ENCODE data around the gene FRA10AC1.

The FRA10AC1 gene

GRCh38 chr10:93702210-93703001 is at the start of gene FRA10AC1:
Gene FRA10AC1, minus strand, starts transcription at chr10:93702592. Its CDS starts 2,486 bp downstream, at chr10:93700106.
- DNase-seq (ENCODE audit: low read depth): peak; percentile 88

DNA sequence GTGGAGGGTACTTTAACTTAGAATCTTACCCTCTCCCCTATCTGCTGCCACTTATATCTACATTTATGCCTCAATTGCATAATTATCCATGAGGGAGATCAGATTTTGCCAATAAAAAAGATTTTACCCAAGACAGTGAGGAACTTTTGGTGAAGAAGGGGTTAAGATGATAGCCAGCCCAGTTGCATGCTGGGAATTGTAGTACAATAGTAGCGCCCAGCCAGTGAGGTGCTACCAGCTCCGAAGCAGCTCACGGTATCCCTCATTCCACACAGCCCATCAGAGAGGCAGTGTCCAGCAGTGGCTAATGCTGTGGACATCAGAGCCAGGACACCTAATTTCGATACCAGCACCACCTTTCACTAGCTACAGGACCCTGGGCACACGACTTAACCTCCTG is 49.4 kb upstream of the FRA10AC1 start:
- DNase-seq (ENCODE audit: low read depth): no peak

DNA sequence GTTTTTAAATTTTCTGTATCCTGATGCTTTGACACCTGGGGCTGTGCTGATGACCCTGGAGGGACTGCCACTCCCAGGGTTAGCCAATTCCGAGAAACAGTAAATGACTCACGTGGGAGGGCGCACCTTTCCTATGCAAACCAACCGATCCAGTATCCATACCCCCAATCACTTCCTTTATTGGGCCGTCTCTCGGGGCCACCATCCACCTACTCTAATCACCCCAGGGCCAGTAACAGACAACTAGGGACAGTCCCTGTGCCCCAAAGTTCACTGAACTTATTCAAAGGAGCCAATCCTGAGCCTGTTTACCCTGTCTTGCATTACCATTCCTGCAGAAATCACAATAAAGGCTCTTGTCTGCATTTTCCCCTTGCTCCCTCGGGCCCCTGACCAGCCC is 48.7 kb upstream of the FRA10AC1 start:
- no peak for DNase-seq (ENCODE audit: low read depth)

DNA sequence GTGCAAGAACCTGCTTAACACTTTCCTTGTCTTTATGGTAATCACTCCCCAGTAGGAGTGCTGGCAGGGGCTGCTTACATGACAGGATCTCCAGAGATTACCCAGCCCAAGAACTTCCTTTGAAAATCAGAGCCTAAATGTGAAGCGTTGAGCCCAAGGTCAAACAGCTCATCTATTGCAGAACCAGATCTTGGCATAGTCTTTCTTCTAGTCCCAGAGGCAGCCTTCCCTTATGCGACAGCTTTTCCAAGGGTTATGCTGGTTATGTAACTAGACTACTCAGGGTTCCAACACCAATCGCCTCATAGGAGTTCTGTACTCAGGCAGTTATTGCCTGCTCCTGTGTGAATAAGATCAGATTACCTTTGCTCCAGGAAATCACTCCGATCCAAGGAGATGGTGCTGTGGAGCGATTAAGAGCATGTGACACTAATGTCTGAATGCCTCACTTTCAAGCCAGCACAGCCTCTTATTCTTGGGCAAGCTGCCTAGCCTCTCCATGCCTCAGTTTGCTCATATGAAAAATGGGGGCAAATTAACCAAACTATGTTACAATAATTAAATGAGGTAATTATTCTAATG is 46.9 kb upstream of the FRA10AC1 start:
- DNase-seq (ENCODE audit: low read depth): no peak

DNA sequence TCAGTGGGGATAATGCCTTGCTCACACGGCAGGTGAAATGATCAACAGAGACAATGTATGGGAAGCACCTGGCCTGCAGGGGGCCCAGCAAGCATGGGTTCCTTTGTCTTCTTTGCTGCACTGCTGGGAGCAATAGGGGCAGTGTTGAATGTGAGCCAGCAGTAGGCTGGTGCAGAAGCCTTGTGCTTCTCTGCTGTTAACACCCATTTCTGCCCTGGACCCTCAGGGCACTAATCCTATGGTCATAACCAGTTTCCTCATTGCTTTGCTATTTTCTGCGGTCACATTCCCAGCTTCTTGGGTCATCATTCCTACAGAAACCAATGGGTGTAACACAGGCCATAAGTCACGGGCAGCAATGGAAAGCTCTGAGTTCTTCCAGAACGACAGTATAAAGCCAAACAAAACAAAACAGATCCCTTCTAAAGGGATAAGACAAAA is 44.5 kb upstream of the FRA10AC1 start:
- no peak for DNase-seq (ENCODE audit: low read depth)

DNA sequence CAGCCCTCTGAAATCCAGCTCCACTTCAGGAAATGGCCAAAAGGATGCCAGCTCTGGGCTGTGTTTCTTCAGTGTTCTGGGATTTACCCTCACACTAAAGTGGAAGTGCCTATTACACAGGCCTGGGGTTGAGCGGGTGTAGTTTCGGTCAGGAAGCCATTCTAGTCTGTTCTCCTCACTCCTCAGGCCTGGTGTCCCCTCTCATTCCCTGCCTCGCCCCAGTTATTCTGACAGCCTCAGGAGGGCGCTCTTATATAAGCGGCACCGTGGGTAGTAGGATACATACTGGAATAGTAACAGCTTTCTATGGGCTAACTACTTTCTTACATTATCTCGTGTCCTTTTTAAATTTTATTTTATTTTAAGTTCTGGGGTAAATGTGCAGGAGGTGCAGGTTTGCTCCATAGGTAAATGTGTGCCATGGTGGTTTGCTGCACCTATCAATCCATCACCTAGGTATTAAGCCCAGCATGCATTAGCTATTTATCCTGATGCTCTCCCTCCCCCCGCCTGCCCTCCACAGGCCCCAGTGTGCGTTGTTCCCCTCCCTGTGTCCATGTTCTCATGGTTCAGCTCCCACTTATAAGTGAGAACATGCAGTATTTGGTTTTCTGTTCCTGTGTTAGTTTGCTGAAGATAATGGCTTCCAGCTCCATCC is 43.1 kb upstream of the FRA10AC1 start:
- DNase-seq (ENCODE audit: low read depth): no peak

DNA sequence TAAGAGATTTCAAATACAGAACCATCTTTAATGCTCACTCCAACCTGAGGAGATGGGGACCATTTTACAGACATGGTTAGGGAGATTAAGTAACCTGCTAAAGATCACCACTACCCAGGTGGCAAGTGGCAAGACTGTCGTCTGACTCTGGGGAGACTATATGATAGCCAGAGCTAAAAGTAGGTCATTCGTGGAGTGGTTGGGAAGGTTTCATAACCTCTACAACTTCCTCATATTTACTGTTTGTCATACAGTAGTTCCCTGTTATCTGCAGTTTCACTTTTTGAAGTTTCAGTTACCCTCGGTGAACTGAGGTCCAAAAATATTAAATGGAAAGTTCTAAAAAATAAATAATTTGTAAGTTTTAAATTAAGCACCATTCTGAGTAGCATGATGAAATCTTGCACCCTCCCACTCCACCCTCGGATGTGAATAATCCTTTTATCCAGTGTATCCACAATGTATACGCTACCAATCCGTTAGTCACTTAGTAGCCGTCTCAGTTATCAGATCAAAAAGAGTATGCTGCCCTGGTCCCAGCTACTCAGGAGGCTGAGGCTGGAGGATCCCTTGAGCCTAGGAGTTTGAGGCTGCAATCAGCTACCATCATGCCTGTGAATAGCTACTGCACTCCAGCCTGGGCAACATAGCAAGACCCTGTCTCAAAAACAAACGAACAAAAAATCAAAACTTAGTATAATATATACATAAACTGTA is 40.4 kb upstream of the FRA10AC1 start:
- no peak for DNase-seq (ENCODE audit: low read depth)

GRCh38 chr10:93741367-93741766 is 39.0 kb upstream of the FRA10AC1 start:
- DNase-seq (ENCODE audit: low read depth): no peak

GRCh38 chr10:93726024-93726423 is 23.6 kb upstream of the FRA10AC1 start:
- no peak for DNase-seq (ENCODE audit: low read depth)

GRCh38 chr10:93723153-93723552 is 20.8 kb upstream of the FRA10AC1 start:
- DNase-seq (ENCODE audit: low read depth): no peak

- no peak for DNase-seq (ENCODE audit: low read depth)
Observed at GRCh38 chr10:93722550-93722949, 20.2 kb upstream of the FRA10AC1 start.

- DNase-seq (ENCODE audit: low read depth): no peak
Observed at GRCh38 chr10:93719901-93720300, 17.5 kb upstream of the FRA10AC1 start.

GRCh38 chr10:93718937-93719725 is 16.7 kb upstream of the FRA10AC1 start:
- DNase-seq (ENCODE audit: low read depth): no peak

GRCh38 chr10:93716766-93717165 is 14.4 kb upstream of the FRA10AC1 start:
- DNase-seq (ENCODE audit: low read depth): no peak

- DNase-seq (ENCODE audit: low read depth): no peak
Observed at GRCh38 chr10:93715345-93715744, 13.0 kb upstream of the FRA10AC1 start.

- DNase-seq (ENCODE audit: low read depth): no peak
Observed at GRCh38 chr10:93712593-93712992, 10.2 kb upstream of the FRA10AC1 start.

DNA sequence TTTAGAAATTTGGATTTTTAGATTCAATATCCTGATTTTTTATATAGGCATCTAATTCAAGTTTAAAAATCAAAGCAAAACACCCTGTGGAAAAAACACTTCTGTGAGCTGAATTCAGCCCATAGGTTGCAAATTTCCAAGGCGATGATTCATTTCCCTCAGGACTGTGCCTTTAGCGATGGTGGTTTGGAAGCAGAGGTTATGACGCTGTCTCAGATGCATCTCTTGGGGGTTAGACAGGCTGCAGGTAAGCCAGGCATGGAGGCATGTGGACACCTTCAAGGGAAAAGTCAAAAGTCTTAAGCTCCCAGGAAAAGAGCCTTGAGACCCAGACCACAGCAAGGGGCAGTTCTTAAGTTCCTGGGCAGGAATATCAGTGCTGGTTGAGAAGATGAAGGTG is 9.5 kb upstream of the FRA10AC1 start:
- no peak for DNase-seq (ENCODE audit: low read depth)

DNA sequence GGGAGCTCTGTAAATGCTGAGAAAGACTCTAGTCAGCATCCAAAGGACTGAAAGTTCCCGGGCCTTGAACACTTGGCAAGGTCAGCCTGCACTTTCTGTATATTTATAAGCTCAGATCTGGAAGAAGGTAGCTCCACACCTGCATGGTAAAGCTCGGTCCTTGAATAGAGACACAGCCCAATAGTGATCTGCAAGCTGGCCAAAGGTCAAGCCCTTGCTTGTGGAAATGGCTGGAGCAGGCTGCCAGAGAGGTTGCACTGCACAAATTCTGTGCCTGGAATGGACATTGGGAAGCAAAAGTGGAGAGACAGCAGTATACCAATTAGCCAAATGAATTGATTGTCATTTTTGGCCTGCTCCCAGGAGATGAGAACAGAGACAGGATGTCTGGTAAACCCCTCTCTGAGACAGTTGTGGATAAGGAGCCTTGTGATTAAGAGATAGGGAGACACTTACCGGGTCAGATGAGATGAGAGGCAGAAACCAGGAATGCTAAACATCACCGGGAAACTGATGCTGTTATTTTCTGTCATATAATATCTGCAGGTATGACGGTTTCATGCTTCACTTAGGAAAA is 8.0 kb upstream of the FRA10AC1 start:
- DNase-seq (ENCODE audit: low read depth): no peak

DNA sequence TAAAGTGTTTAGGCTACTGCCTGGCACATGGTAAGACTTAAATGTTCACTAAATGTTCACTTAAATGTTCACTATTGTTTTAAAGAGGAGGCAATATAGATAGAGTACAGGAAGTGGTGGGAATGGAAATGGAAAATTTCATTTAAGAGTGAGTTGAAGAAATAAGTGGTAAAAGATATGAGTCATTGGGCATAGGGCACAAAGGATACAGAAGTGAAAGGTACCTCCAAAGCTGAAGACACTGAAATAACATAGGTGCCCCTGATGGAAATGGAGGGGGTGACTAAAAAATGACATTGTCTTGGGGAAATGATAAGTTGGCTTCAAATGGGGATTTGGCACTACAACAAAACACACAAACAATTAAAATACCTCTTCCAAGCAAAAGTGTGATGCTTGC is 5.2 kb upstream of the FRA10AC1 start:
- DNase-seq (ENCODE audit: low read depth): no peak

- no peak for DNase-seq (ENCODE audit: low read depth)
Observed at GRCh38 chr10:93704451-93704850, 2.1 kb upstream of the FRA10AC1 start.

DNA sequence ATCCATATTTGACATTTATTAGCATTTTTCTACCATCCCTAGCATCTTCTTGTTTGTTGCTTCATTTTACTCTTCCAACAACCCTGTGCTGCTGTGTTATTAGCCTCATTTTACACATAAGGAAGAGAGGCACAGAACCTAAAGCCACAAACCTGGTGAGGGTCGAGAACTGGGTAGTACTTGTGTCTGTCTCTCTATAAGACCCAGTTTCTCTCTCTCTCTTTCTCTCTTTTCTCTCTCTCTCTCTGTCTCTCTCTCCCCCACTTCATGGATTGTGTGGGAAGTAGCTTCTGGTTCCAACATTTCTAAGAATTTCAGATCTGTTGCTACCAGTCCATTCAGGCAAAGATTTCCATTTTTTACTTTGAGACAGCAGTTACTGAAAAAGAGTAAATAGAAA is 1.4 kb upstream of the FRA10AC1 start:
- no peak for DNase-seq (ENCODE audit: low read depth)
